NT2/D1 (cell line): ENCODE results near the gene KPNA1.

Experiments used
- DNase-seq: peaks from one replicate; pipeline ENCODE4 v3.0.0-alpha.2; 2011; ENCODE audit warnings: low read depth, low spot score
- H3K27me3 ChIP-seq: 2 replicates; pipeline ENCODE4 v1.6.0; 2011; ENCODE audit warnings: mild to moderate bottlenecking; ENCODE audit not compliant: insufficient read length, insufficient read depth
- H3K36me3 ChIP-seq: 2 replicates; pipeline ENCODE4 v1.6.1; 2011; ENCODE audit warnings: mild to moderate bottlenecking, low read length, mixed read lengths; ENCODE audit not compliant: insufficient read depth, insufficient read length
- H3K4me1 ChIP-seq: 2 replicates; pipeline ENCODE4 v1.5.1; 2011; ENCODE audit not compliant: insufficient read depth, insufficient read length
- H3K4me3 ChIP-seq: 2 replicates; pipeline ENCODE4 v1.5.1; 2011; ENCODE audit warnings: low read depth; ENCODE audit not compliant: insufficient read length
- H3K9ac ChIP-seq: 2 replicates; pipeline ENCODE4 v1.6.0; 2011; ENCODE audit warnings: low read depth; ENCODE audit not compliant: insufficient read length
- H3K9me3 ChIP-seq: 2 replicates; pipeline ENCODE4 v1.5.1; 2011; ENCODE audit warnings: mild to moderate bottlenecking, low read length; ENCODE audit not compliant: insufficient read depth
- SUZ12 ChIP-seq: IDR thresholded peaks from 2 replicates; pipeline ENCODE4 v1.6.1; 2011; ENCODE audit not compliant: insufficient read length, insufficient read depth; ENCODE audit errors: extremely low read depth
- YY1 ChIP-seq: IDR thresholded peaks from 2 replicates; pipeline ENCODE4 v1.6.1; 2011; ENCODE audit not compliant: insufficient read length, insufficient read depth
- ZNF274 ChIP-seq: IDR thresholded peaks from 2 replicates; pipeline ENCODE4 v1.6.1; 2011; ENCODE audit warnings: mild to moderate bottlenecking, low read depth, low read length

KPNA1 gene

DNA sequence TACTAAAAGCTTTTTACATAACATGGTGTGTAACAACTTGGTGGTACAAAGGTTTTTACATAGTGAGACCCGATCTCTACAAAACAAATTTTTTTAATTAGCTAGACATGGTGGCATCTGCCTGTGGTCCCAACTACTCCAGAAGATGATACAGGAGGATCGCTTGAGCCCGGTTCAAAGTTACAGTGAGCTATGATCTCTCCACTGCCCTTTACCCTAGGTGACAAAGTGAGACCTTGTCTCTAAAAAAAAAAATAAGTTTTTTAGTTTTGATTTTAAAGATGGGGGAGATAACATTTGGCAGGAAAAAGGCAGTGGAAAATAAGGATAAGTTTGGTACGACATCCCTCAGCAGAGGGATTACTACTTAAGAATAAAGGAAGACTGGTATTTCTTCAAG lies 124.8 kb downstream of the KPNA1 start:
- Histone ChIP-seq H3K9ac (no peak overlapping the region), H3K36me3 (peaks cover 3% of the 10 kb centered on the region)

DNA sequence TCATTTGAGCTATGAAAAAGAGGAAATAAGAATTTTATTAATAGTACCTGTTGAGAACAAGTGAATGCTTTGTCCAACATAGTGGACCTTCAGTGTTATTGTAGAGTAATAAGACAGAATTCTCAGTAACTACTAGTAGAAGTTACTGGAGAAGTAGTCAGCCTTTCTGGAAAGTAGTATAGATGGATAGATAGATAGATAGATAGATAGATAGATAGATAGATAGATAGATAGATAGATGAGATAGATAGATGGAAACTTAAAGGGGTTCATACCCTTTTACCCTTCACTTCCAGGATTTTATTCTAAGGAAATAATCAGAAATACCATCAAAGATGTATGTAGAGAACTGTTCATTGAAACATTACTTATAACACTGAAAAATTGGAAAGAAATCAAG lies 125.5 kb downstream of the KPNA1 start:
- DNase-seq, result no peak
- no peak overlapping the region for H3K4me3 ChIP-seq
- H3K9ac ChIP-seq, result no peak overlapping the region
- peaks cover 3% of the 10 kb centered on the region for H3K36me3 ChIP-seq
- H3K4me1 ChIP-seq, result no peaks in the 10 kb centered on the region
- no peaks in the 10 kb centered on the region for H3K9me3 ChIP-seq
- H3K27me3 ChIP-seq, result no peaks in the 10 kb centered on the region
- TF ChIP-seq ZNF274, result no peak
- no peak for TF ChIP-seq SUZ12
- TF ChIP-seq YY1, result no peak

More for the DNA sequence above, 124.8 kb downstream of the KPNA1 start:
- TF ChIP-seq ZNF274 (no peak), YY1 (no peak), SUZ12 (no peak)
- DNase-seq, result no peak
- H3K9me3 ChIP-seq, result no peaks in the 10 kb centered on the region
- H3K27me3 ChIP-seq, result no peaks in the 10 kb centered on the region
- no peak overlapping the region for H3K4me3 ChIP-seq
- no peaks in the 10 kb centered on the region for H3K4me1 ChIP-seq

DNA sequence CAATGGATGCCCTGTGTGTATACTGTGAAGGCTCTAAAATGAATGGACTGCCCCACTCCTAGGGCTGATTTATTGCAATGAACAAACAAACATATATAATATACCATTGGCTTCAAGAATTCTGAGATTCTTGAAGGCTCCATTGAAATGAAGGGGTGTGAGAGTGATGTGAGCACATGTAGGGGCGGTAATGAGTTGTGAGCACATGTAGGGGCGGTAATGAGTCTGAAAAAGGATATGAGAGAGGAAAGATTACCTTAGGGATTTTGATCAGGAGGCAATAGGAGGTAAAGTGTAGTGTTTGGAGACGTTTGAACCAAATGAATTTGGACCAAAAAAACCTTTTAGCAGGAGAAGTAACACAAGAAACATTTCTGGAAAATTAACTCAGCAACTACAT lies 127.0 kb downstream of the KPNA1 start:
- H3K27me3 ChIP-seq, result no peaks in the 10 kb centered on the region
- peaks cover 3% of the 10 kb centered on the region for H3K36me3 ChIP-seq
- no peak overlapping the region for H3K9ac ChIP-seq
- H3K4me3 ChIP-seq, result no peak overlapping the region
- H3K4me1 ChIP-seq, result no peaks in the 10 kb centered on the region
- no peaks in the 10 kb centered on the region for H3K9me3 ChIP-seq
- DNase-seq, result no peak
- TF ChIP-seq ZNF274, result no peak
- no peak for TF ChIP-seq SUZ12
- no peak for TF ChIP-seq YY1

DNA sequence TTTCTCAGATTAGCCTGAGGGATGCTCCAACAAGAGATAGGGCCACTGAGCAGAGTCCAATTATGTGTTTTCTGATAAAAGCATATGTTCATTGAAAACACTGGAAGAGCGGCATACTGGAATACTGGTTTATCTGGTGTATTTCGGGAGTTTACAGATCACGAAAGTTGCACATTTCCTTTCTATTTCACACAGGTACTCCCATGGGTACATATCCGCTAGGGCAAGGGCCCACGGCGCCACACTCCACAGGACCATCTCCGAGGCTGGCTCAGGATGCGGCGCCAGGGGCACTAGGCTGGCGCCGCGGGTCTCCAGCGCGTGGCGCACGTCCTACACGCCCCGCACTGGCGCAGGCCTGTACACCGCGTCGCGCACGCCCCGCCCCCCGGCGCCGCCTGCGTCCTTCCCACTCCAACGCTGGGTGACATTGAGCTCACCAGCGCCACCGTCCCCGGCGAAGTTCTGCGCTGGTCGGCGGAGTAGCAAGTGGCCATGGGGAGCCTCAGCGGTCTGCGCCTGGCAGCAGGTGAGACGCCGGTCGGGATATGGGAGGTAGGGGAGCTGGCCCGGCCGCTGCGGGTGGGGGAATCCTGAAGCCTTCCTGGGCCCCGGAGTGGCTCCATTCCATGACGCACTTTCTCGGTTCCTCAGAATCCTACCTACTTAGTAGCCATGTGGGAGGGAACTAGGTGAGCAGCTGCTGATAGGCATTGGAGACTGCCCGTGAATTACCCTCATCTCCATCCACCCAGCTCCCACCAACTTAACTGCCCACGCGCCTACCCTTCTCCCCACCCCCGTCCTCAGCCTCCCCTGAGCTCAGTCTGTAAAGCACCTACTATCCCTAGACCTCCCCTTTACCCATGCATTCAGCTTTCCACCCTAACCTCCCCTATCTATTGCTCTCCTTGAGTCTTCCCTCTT lies 130.7 kb downstream of the KPNA1 start, which contains the start of gene FAM162A:
FAM162A (plus strand) TSS at position 412 of the 927 bp plus-strand sequence; CDS start at position 496, 84 bp downstream.
- DNase-seq, result peak; percentile 89
- Histone ChIP-seq H3K4me3 (peak within 1 kb of the TSS; percentile 91), H3K9me3 (no peaks in the 10 kb centered on the region), H3K4me1 (no peaks in the 10 kb centered on the region), H3K36me3 (peaks cover 22% of the 10 kb centered on the region), H3K9ac (peak within 1 kb of the TSS; percentile 89), H3K27me3 (no peaks in the 10 kb centered on the region)
- TF ChIP-seq SUZ12, result no peak
- no peak for TF ChIP-seq ZNF274
- TF ChIP-seq YY1, result no peak

DNA sequence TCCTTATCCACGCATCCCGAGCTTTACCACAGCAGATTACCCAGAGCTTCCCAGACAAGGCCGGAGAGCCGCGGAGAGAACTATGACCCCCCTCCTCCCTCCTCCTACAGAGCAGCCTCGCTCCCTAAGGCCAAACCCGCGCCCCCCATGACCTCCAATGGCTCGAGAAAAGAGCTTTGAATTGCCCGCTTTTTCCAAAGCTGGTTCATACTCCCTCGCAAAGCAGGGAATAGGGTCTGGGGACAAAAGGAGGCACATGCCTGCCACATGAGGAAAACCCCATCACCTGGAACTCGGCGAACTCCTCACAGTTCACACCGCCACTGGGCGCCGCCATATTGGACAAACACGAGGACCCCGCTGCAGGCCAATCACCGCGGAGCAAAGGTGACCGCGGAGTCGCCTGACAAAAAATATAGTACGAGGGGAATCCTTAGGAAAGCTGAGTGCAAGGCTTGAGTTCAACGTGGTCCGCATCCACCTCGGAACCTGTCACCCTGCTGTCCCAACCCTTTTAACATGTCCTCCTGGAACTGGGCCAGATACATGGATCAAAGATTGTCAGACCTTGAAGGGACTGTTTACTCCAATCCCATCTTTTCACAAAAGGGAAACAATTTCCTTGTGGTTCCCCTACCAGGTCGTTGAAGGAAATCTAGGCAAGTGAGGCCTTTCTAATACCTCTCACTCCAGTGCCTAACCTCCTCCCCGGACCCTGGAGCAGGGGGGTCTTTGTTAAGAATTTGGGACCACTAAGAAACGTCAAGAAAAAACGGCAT lies 131.7 kb downstream of the KPNA1 start, which contains the start of gene MIX23:
MIX23 (minus strand) TSS at position 344 of the 779 bp plus-strand sequence; CDS start at position 337, 7 bp downstream.
- Histone ChIP-seq H3K27me3 (no peaks in the 10 kb centered on the region), H3K36me3 (peaks cover 25% of the 10 kb centered on the region), H3K4me1 (no peaks in the 10 kb centered on the region), H3K9me3 (no peaks in the 10 kb centered on the region), H3K4me3 (peak within 1 kb of the TSS; percentile 91), H3K9ac (peak within 1 kb of the TSS; percentile 89)
- no peak for TF ChIP-seq ZNF274
- TF ChIP-seq SUZ12, result no peak
- TF ChIP-seq YY1, result peak; percentile 96
- DNase-seq, result peak; percentile 73

DNA sequence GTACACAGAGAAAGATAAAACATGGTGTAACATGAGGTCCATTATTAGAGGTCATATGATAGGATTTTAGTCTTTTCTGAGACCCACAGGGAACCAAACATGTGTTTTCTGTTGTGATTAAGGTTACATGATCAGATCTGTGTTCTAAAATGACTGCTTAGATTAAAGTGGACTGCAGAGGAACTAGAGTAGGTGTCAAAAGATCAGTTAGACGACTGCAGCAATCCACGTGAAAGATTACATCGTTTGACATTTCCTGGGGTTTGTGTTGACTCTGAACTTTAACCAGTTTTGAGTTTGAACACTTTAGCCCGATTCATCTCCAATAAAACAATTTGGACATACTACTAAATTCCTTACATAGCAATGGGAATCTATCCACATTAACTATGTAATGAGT lies 136.8 kb downstream of the KPNA1 start:
- TF ChIP-seq SUZ12, result no peak
- TF ChIP-seq ZNF274, result no peak
- no peak for TF ChIP-seq YY1
- no peaks in the 10 kb centered on the region for H3K9me3 ChIP-seq
- H3K4me3 ChIP-seq, result no peak overlapping the region
- H3K9ac ChIP-seq, result no peak overlapping the region
- peaks cover 44% of the 10 kb centered on the region for H3K36me3 ChIP-seq
- H3K27me3 ChIP-seq, result no peaks in the 10 kb centered on the region
- no peaks in the 10 kb centered on the region for H3K4me1 ChIP-seq
- no peak for DNase-seq

DNA sequence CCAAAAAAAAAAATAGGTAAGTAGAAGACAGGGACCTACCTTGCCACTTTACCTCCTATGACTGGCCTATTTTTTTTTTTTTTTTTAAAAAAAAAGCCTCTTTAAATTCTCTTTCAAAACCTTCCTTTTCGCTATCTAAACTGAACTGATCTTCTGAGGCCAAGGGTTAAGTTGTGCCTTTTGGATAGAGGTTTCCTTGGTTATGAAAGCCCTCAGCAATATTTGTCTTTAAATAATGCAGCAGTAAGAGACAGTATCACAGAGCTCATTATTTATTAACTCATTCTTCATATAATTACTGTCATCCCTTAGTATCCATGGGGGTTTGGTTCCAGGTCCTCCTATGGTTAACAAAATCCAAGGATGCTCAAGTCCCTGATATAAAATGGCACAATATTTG lies 140.7 kb downstream of the KPNA1 start:
- H3K27me3 ChIP-seq, result no peaks in the 10 kb centered on the region
- no peak overlapping the region for H3K9ac ChIP-seq
- H3K4me1 ChIP-seq, result no peaks in the 10 kb centered on the region
- no peak for TF ChIP-seq SUZ12
- TF ChIP-seq ZNF274, result no peak
- TF ChIP-seq YY1, result no peak
- peaks cover 62% of the 10 kb centered on the region for H3K36me3 ChIP-seq
- DNase-seq, result no peak
- H3K4me3 ChIP-seq, result no peak overlapping the region
- no peaks in the 10 kb centered on the region for H3K9me3 ChIP-seq
